ENCODE data around the gene RIOK2.

RIOK2 gene

GRCh38 chr5:97164846-97165245 lies 18.2 kb downstream of the RIOK2 start:
- FAIRE-seq (peak; percentile 27), DNase-seq (ENCODE audit: insufficient read length) (no peak)
- TF ChIP-seq POLR2A (IDR thresholded peaks at IDR 0.05; ENCODE audit: low read depth, low read length) (no peak), TAF1 (IDR thresholded peaks at IDR 0.05; ENCODE audit: borderline replicate concordance, low read depth, low read length) (no peak), POLR2AphosphoS5 (IDR thresholded peaks at IDR 0.05; ENCODE audit: low read depth, low read length) (no peak)

DNA sequence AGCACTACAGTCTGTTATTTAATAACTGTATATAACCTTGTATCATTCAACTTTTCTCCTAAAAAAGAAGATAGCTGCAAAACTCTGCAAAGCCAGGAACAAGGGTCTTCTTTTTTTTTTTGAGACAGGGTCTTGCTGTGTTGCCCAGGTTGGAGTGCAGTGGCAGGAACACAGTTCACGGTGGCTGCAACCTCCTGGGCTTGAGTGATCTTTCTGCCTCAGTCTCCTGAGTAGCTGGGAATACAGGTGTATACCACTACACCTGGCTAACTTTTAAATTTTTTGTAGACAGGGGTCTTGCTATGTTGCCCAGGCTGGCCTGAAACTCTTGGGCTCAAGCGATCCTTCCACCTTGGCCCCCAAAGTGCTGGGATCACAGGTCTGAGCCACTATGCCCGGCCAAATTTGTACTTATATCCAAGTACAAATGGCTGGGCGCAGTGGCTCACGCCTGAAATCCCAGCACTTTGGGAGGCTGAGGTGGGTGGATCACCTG lies 19.2 kb downstream of the RIOK2 start:
- TF ChIP-seq TAF1 (IDR thresholded peaks at IDR 0.05; ENCODE audit: borderline replicate concordance, low read depth, low read length) (no peak), POLR2A (IDR thresholded peaks at IDR 0.05; ENCODE audit: low read depth, low read length) (no peak), POLR2AphosphoS5 (IDR thresholded peaks at IDR 0.05; ENCODE audit: low read depth, low read length) (no peak)
- FAIRE-seq (no peak), DNase-seq (ENCODE audit: insufficient read length) (no peak)

DNA sequence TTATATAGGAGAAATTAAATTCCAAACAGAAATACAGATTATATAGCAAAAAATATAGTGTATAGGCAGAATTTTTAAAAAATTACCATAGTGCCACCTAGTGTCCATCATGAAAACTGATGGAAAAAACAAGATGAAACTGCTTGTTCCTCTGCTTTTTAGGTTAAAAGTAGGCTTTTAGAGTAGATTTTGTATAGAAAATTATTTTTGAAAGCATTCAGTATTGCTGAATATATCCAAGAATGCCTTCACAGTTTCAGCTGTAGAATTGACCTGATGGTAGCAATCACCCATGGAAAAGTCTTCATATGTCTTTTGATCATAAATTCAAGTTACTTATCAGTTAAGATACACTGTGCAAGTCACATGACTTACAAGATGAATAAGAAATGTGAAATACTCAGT lies 19.7 kb downstream of the RIOK2 start:
- TF ChIP-seq POLR2AphosphoS5 (IDR thresholded peaks at IDR 0.05; ENCODE audit: low read depth, low read length) (no peak), POLR2A (IDR thresholded peaks at IDR 0.05; ENCODE audit: low read depth, low read length) (no peak), TAF1 (IDR thresholded peaks at IDR 0.05; ENCODE audit: borderline replicate concordance, low read depth, low read length) (no peak)
- DNase-seq (ENCODE audit: insufficient read length), result no peak
- no peak for FAIRE-seq

GRCh38 chr5:97162045-97162444 lies 21.0 kb downstream of the RIOK2 start:
- DNase-seq (ENCODE audit: insufficient read length), result no peak
- peak; percentile 77 for FAIRE-seq
- TF ChIP-seq POLR2A (IDR thresholded peaks at IDR 0.05; ENCODE audit: low read depth, low read length), result no peak
- TF ChIP-seq POLR2AphosphoS5 (IDR thresholded peaks at IDR 0.05; ENCODE audit: low read depth, low read length), result no peak
- TF ChIP-seq TAF1 (IDR thresholded peaks at IDR 0.05; ENCODE audit: borderline replicate concordance, low read depth, low read length), result no peak

DNA sequence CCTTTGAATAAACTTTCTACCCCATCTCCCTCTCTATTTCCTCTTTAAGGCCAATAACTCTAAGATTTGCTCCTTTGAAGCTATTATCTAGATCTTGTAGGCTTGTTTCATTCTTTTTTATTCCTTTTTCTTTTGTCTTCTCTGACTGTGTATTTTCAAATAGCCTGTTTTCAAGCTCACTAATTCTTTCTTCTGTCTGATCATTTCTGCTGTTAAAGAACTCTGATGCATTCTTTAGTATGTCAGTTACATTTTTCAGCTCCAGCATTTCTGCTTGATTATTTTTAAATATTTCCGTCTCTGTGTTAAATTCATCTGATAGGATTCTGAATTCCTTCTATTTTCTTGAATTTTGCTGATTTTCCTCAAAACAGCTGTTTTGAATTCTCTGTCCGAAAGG lies 25.4 kb downstream of the RIOK2 start:
- DNase-seq (ENCODE audit: insufficient read length), result no peak
- FAIRE-seq, result no peak
- TF ChIP-seq POLR2AphosphoS5 (IDR thresholded peaks at IDR 0.05; ENCODE audit: low read depth, low read length) (no peak), POLR2A (IDR thresholded peaks at IDR 0.05; ENCODE audit: low read depth, low read length) (no peak), TAF1 (IDR thresholded peaks at IDR 0.05; ENCODE audit: borderline replicate concordance, low read depth, low read length) (no peak)

- FAIRE-seq, result no peak
- DNase-seq (ENCODE audit: insufficient read length), result no peak
Measured at GRCh38 chr5:97151370-97151769, 31.7 kb downstream of the RIOK2 start.

GRCh38 chr5:97150401-97150800 lies 32.6 kb downstream of the RIOK2 start:
- FAIRE-seq (peak; percentile 24), DNase-seq (ENCODE audit: insufficient read length) (no peak)
- no peak for TF ChIP-seq POLR2A (IDR thresholded peaks at IDR 0.05; ENCODE audit: low read depth, low read length)
- no peak for TF ChIP-seq TAF1 (IDR thresholded peaks at IDR 0.05; ENCODE audit: borderline replicate concordance, low read depth, low read length)
- TF ChIP-seq POLR2AphosphoS5 (IDR thresholded peaks at IDR 0.05; ENCODE audit: low read depth, low read length), result no peak

More at GRCh38 chr5:97151370-97151769, 31.7 kb downstream of the RIOK2 start:
- TF ChIP-seq TAF1 (IDR thresholded peaks at IDR 0.05; ENCODE audit: borderline replicate concordance, low read depth, low read length) (no peak), POLR2AphosphoS5 (IDR thresholded peaks at IDR 0.05; ENCODE audit: low read depth, low read length) (no peak)

DNA sequence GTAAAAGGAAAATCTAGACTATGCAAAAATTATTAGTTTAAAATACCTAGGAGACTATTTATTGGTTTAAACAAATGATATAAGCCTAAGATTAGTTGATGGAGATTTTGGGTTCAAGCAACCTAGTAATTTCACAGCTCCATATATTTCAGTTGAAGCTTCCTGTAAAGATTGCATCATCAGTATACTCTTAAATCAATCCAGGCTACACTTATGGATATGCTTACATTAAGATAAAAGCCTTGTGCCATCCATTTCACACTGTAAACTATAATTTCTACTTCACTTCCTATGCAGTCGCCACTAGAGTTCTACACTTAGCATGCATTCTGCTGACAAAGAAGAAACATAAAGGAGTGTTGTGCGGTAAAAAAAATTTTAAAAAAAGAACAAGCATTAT lies 33.3 kb downstream of the RIOK2 start:
- FAIRE-seq (no peak), DNase-seq (ENCODE audit: insufficient read length) (no peak)
- TF ChIP-seq TAF1 (IDR thresholded peaks at IDR 0.05; ENCODE audit: borderline replicate concordance, low read depth, low read length) (no peak), POLR2AphosphoS5 (IDR thresholded peaks at IDR 0.05; ENCODE audit: low read depth, low read length) (no peak), POLR2A (IDR thresholded peaks at IDR 0.05; ENCODE audit: low read depth, low read length) (no peak)

DNA sequence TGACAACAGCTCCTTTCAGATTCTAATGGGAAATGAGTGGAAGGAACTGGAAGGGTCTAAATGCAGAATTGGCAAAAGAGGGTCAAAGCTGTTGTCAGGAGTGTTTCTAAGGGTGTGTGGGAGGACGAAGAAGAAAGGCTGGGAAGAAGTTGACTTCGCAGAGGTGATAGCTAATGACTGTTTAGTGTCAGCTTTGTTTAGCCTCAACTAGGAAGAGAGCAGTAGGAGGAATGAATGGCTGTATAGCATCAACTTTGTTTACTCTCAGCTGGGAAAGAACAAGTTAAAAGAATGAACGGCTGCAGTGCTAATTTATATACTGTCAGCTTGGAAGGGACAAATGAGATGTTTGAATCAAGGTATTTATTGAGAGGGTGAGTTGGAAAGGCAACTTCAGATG lies 34.8 kb downstream of the RIOK2 start:
- DNase-seq (ENCODE audit: insufficient read length) (no peak), FAIRE-seq (no peak)
- TF ChIP-seq POLR2AphosphoS5 (IDR thresholded peaks at IDR 0.05; ENCODE audit: low read depth, low read length), result no peak
- no peak for TF ChIP-seq TAF1 (IDR thresholded peaks at IDR 0.05; ENCODE audit: borderline replicate concordance, low read depth, low read length)
- TF ChIP-seq POLR2A (IDR thresholded peaks at IDR 0.05; ENCODE audit: low read depth, low read length), result no peak

- DNase-seq (ENCODE audit: insufficient read length), result no peak
- TF ChIP-seq POLR2A (IDR thresholded peaks at IDR 0.05; ENCODE audit: low read depth, low read length), result no peak
- no peak for TF ChIP-seq POLR2AphosphoS5 (IDR thresholded peaks at IDR 0.05; ENCODE audit: low read depth, low read length)
- no peak for TF ChIP-seq TAF1 (IDR thresholded peaks at IDR 0.05; ENCODE audit: borderline replicate concordance, low read depth, low read length)
- FAIRE-seq, result no peak
Measured at GRCh38 chr5:97143704-97144103, 39.3 kb downstream of the RIOK2 start.

- DNase-seq (ENCODE audit: insufficient read length) (peak; percentile 9), FAIRE-seq (no peak)
- TF ChIP-seq TAF1 (IDR thresholded peaks at IDR 0.05; ENCODE audit: borderline replicate concordance, low read depth, low read length) (no peak), POLR2A (IDR thresholded peaks at IDR 0.05; ENCODE audit: low read depth, low read length) (no peak), POLR2AphosphoS5 (IDR thresholded peaks at IDR 0.05; ENCODE audit: low read depth, low read length) (no peak)
Measured at GRCh38 chr5:97142521-97143254, 40.4 kb downstream of the RIOK2 start, which contains the start of gene LIX1. TSS of gene LIX1 (minus strand) at chr5:97142611. CDS start at chr5:97142576, 35 bp downstream.

- DNase-seq (ENCODE audit: insufficient read length) (no peak), FAIRE-seq (no peak)
- TF ChIP-seq POLR2A (IDR thresholded peaks at IDR 0.05; ENCODE audit: low read depth, low read length) (no peak), POLR2AphosphoS5 (IDR thresholded peaks at IDR 0.05; ENCODE audit: low read depth, low read length) (no peak), TAF1 (IDR thresholded peaks at IDR 0.05; ENCODE audit: borderline replicate concordance, low read depth, low read length) (no peak)
Measured at GRCh38 chr5:97141539-97141938, 41.5 kb downstream of the RIOK2 start.

Measured in GM12892 (cell line).